Fibroblast of villous mesenchyme (primary cell): Measurements from ENCODE around the gene KLF7. TPM values are rescaled to one million over a fixed set of nuclear protein-coding genes. Genes with fewer than 3 reads are reported as not detected.

Source experiments
- DNase-seq: peaks from one replicate; pipeline ENCODE4 v3.0.0-alpha.2; 2010; ENCODE audit warnings: low read depth
- H3K4me3 ChIP-seq: 2 replicates; pipeline ENCODE4 v1.5.1; 2011; ENCODE audit warnings: low read depth, mild to moderate bottlenecking, low read length
- CTCF ChIP-seq: IDR thresholded peaks from 2 replicates; pipeline ENCODE4 v1.5.1; 2012; ENCODE audit warnings: low read depth, mild to moderate bottlenecking, low read length; ENCODE audit not compliant: insufficient read depth
- total RNA-seq: library from RNA; depleted of rRNA; stranded (reverse); fragments of >200 nt; gene quantifications from 2 replicates; pipeline ENCODE4 v1.2.3, GENCODE V29; 2012

The KLF7 gene
- total RNA-seq, 1 donor: 28.1 TPM

GRCh38 chr2:207045531-207045930, 120.2 kb downstream of the KLF7 start:
- no peak for TF ChIP-seq CTCF
- H3K4me3 ChIP-seq: no peak overlapping the region
- no peak for DNase-seq

DNA sequence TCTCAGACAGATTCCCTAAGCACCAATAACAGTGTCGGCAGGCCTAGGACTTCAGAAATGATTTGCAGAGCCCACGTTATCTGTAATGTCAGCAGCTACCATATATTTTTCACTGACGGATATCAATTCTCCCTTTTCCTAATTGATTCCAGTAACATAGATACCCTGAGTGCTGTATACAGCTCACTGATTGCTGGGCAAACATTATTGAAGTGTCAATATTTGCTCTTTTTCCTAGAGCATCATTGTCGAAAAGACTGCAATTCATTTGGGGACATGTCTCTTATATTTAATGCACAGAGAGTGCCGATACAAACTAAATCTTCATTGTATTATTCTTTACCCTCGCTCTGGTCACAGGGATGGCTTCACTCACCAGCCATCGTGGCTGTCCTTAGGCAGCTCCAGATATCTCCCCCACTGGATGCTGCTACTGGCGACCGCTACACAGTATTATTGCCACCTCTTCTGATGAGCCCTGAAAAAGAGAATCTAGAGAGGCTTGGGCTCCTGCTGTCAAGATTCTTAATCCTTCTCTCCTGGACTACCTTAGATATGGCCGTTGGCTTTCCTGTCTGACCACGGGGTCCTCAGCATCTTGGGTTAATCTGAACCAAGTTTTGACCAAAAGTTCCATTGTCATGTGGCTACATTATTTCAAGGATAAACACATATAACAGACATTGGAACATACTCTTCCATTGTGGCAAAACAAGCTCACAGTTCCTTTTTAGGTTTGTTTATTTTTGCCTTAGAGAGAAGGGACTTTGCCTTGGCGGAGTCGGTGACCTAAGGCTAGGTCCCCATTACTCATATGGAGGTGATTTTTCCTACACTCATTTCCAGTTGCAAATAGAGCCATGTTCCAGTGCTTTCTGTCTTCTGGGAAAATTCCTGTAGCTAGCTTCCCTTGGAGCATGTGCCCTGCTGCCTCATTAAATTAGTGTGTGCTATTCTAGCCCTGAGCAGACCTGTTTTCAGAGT, 121.1 kb downstream of the KLF7 start:
- no peak for DNase-seq
- no peak for TF ChIP-seq CTCF
- no peak overlapping the region for H3K4me3 ChIP-seq

GRCh38 chr2:207042841-207043240, 122.9 kb downstream of the KLF7 start:
- H3K4me3 ChIP-seq: no peak overlapping the region
- no peak for DNase-seq
- no peak for TF ChIP-seq CTCF

- TF ChIP-seq CTCF: no peak
- H3K4me3 ChIP-seq: no peak overlapping the region
- DNase-seq: no peak
These were observed 123.8 kb downstream of the KLF7 start for GRCh38 chr2:207041786-207042554.

DNA sequence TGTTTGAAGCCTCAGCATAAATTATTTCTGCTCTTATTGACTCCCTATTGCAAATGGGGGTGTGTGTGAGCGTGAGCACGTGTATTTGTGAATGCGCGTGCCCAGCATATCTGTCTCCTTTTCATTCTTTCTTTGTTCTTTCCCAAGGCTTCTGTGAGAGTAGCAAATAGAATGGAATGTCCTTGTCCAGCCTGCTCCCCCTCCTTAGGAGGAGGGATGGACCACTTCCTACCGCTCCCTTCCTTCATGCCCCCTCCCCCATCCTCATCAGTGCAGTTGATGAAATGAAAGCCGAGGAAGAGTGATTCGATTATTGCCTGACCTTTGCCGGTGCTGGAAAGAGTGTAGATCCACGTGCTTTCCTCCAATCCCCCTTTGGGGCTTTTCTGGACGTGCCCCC, 124.5 kb downstream of the KLF7 start:
- no peak for TF ChIP-seq CTCF
- H3K4me3 ChIP-seq: no peak overlapping the region
- DNase-seq: no peak

DNA sequence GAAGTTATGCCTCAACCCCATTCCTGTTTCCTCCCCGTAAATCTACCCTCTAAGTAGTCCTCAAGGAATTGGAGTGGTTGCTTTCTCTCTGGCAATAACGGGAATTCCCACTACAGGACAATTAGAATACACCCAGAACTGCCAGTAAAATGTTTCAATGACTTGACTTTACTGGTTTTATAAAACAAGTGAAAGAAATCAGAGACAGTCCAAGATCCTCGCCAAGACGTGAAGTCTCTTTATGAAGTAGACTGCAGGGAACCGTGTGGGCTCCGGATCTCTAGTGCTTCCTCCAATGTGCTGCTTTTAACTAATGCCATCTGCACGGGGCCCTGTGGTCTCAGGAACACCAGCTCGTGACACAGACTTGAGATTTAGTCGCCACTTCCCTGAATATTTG, 125.1 kb downstream of the KLF7 start:
- no peak for TF ChIP-seq CTCF
- no peak overlapping the region for H3K4me3 ChIP-seq
- no peak for DNase-seq
